Activated CD8-positive, alpha-beta T cell treated with anti-CD3 and anti-CD28 coated beads for 36 hours (primary cell): Measurements from ENCODE around the gene KRT25. TPM values are rescaled to one million over a fixed set of nuclear protein-coding genes. Genes with fewer than 3 reads are reported as not detected.
A peak's percentile ranks its signal among the peaks of the same experiment; 100 is the strongest.

Experiments
- ATAC-seq: fragments of 200-7000 bp; cut with Tn5 transposase; one replicate; pipeline ENCODE4 v1.10.0; 2021; ENCODE audit warnings: mild to moderate bottlenecking, moderate library complexity
- CTCF ChIA-PET: fragments of 350-600 bp; sonication (Branson Sonifier 250); formaldehyde crosslinking; loops from one replicate; lab custom pipeline; 2021; ENCODE audit warnings: antibody characterized with exemption; lab: Charles Lee
- POLR2A ChIA-PET: fragments of 350-600 bp; sonication (Branson Sonifier 250); formaldehyde crosslinking; loops from one replicate; lab custom pipeline; 2021; ENCODE audit warnings: antibody characterized with exemption; lab: Charles Lee
- DNase-seq: peaks from one replicate; pipeline ENCODE4 v3.0.0-alpha.2; 2020
- H3K27ac Mint-ChIP-seq: one replicate; pipeline ENCODE4 v1.8.0; 2021; ENCODE audit warnings: mild to moderate bottlenecking, mixed read lengths
- H3K27me3 Mint-ChIP-seq: one replicate; pipeline ENCODE4 v1.8.0; 2021; ENCODE audit warnings: mixed read lengths
- H3K36me3 Mint-ChIP-seq: one replicate; pipeline ENCODE4 v1.8.0; 2021; ENCODE audit warnings: low read depth, mixed read lengths
- H3K4me1 Mint-ChIP-seq: one replicate; pipeline ENCODE4 v1.8.0; 2021; ENCODE audit warnings: low read depth, mixed read lengths
- H3K4me3 Mint-ChIP-seq: one replicate; pipeline ENCODE4 v1.8.0; 2021; ENCODE audit warnings: mild to moderate bottlenecking, moderate library complexity, mixed read lengths
- H3K9me3 Mint-ChIP-seq: one replicate; pipeline ENCODE4 v1.8.0; 2021; ENCODE audit warnings: mixed read lengths
- intact Hi-C: fragments of 100-400 bp; cut with micrococcal nuclease; formaldehyde crosslinking; loops from one replicate; pipeline ENCODE4 v1.10.0; 2022
- total RNA-seq, 2 experiments: library from RNA; stranded (reverse); gene quantifications; one replicate each; pipeline ENCODE4 v1.2.3, GENCODE V29; 2021
- TF ChIP-seq, protein P1 (sequence below): fragments of 200-600 bp; IDR thresholded peaks from one replicate; pipeline ENCODE4 v1.8.0; 2022; ENCODE audit warnings: antibody characterized with exemption, mild to moderate bottlenecking

KRT25 gene
- total RNA-seq, 2 experiments from 2014 or later = not detected

DNA sequence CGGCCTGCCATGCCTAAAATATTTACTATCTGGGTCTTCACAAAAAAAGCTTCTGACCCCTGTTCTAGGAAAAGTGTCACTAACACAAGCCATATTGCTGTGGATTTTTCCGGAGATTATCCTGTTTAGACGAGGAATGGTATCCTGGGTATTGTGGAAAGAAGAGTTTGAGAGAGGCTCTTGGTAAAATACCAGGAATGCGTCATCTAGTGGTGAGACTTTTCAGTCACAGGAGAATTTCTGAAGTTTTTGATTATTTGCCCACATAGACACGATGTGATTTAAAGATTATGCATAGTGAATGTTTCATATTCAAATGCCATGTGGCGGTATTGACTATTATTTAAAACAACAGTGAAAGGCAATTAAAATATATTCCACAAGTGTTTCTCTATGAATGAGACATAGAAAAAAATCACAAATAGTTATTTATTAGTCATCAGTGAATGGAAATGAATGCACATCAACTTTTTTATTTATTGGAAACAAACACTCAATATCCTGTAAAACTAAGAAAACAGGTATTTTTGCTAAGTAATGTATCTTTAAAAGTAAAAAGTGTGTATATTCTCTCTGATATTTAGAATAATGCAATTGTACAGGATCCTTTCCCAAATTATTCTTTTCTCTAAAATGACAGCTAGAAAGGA is 36.8 kb upstream of the KRT25 start:
- no peak for ATAC-seq
- H3K36me3 Mint-ChIP-seq = no peaks in the 10 kb centered on the region
- DNase-seq = no peak
- H3K4me3 Mint-ChIP-seq = no peak overlapping the region
- H3K4me1 Mint-ChIP-seq = no peaks in the 10 kb centered on the region
- H3K27ac Mint-ChIP-seq = no peak overlapping the region
- TF ChIP-seq, protein P1, sequence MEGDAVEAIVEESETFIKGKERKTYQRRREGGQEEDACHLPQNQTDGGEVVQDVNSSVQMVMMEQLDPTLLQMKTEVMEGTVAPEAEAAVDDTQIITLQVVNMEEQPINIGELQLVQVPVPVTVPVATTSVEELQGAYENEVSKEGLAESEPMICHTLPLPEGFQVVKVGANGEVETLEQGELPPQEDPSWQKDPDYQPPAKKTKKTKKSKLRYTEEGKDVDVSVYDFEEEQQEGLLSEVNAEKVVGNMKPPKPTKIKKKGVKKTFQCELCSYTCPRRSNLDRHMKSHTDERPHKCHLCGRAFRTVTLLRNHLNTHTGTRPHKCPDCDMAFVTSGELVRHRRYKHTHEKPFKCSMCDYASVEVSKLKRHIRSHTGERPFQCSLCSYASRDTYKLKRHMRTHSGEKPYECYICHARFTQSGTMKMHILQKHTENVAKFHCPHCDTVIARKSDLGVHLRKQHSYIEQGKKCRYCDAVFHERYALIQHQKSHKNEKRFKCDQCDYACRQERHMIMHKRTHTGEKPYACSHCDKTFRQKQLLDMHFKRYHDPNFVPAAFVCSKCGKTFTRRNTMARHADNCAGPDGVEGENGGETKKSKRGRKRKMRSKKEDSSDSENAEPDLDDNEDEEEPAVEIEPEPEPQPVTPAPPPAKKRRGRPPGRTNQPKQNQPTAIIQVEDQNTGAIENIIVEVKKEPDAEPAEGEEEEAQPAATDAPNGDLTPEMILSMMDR = peak; percentile 34
- peaks cover 14% of the 10 kb centered on the region for H3K27me3 Mint-ChIP-seq
- H3K9me3 Mint-ChIP-seq = no peaks in the 10 kb centered on the region
- CTCF ChIA-PET = interaction anchor here (0.7 to 2.4 kb wide), 6 partner anchors 11 to 168 kb away, joined by 3 to 7 read pairs (median 3); no protein-coding TSS in a partner anchor
- intact Hi-C loops = no loop called here
- POLR2A ChIA-PET = interaction anchor here (0.9 to 1.3 kb wide), 2 partner anchors 176 to 237 kb away, joined by 3 to 4 read pairs; no protein-coding TSS in a partner anchor

DNA sequence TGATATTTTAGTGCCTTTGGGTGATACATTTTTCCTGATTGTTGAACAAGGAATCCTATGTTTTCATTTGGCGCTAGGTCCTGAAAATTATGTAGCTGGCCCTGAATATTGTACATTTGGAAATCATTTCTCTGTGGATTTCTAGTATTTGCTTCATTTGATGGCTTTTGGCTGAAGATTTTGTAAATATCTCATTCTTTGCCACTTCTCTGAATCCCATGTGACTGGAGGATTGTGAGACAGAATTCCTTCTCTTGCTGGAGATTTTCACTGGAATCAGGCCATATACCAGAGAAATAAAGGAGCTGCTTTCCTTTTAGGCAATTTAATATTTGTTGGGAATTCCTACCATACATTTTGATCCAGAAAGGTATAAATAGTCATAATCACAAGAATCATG is 36.0 kb upstream of the KRT25 start:
- Mint-ChIP-seq H3K9me3 (no peaks in the 10 kb centered on the region), H3K27ac (no peak overlapping the region), H3K4me1 (no peaks in the 10 kb centered on the region), H3K27me3 (peaks cover 8% of the 10 kb centered on the region), H3K36me3 (no peaks in the 10 kb centered on the region), H3K4me3 (no peak overlapping the region)
- no peak for DNase-seq
- ChIA-PET POLR2A (interaction anchor here (0.9 to 1.3 kb wide), 2 partner anchors 175 to 237 kb away, joined by 3 to 4 read pairs; no protein-coding TSS in a partner anchor), CTCF (interaction anchor here (0.7 to 2.4 kb wide), 6 partner anchors 10 to 167 kb away, joined by 3 to 7 read pairs (median 3); no protein-coding TSS in a partner anchor)
- intact Hi-C loops = no loop called here
- ATAC-seq = no peak
- TF ChIP-seq, protein P1 = no peak

DNA sequence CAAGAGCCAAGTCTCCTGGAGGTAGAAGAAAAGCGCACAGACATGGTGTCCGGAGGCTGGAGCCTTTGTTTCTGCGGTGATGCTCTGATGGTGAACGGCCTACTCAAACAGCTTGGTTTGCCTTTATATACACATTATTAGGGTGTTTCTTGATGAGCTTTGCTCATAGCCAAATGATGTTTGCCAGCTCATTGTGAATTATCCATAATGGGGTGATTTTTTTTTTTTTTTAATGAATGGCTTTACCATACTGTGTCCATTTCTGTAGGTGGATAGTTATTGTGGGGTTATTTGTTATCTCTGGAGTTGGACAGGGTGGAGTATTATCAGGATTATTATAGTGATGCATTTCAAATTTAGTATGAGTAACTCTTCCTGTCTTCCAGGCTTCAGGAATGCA is 27.3 kb upstream of the KRT25 start, which contains the start of gene KRT27:
Gene KRT27, minus strand, starts transcription at position 101 of the 400 bp plus-strand sequence. Its CDS starts 57 bp downstream, at position 44.
- H3K27me3 Mint-ChIP-seq = peaks cover 29% of the 10 kb centered on the region
- CTCF ChIA-PET = no interaction called here
- no peaks in the 10 kb centered on the region for H3K9me3 Mint-ChIP-seq
- H3K4me3 Mint-ChIP-seq = no peak within 1 kb of the TSS
- no peak within 1 kb of the TSS for H3K27ac Mint-ChIP-seq
- no peak for DNase-seq
- TF ChIP-seq, protein P1 = no peak
- no peaks in the 10 kb centered on the region for H3K4me1 Mint-ChIP-seq
- intact Hi-C loops = loop anchor here (10.0 kb wide), 1 partner anchor 158 kb away; no protein-coding TSS in a partner anchor
- POLR2A ChIA-PET = no interaction called here
- ATAC-seq = no peak
- no peaks in the 10 kb centered on the region for H3K36me3 Mint-ChIP-seq

DNA sequence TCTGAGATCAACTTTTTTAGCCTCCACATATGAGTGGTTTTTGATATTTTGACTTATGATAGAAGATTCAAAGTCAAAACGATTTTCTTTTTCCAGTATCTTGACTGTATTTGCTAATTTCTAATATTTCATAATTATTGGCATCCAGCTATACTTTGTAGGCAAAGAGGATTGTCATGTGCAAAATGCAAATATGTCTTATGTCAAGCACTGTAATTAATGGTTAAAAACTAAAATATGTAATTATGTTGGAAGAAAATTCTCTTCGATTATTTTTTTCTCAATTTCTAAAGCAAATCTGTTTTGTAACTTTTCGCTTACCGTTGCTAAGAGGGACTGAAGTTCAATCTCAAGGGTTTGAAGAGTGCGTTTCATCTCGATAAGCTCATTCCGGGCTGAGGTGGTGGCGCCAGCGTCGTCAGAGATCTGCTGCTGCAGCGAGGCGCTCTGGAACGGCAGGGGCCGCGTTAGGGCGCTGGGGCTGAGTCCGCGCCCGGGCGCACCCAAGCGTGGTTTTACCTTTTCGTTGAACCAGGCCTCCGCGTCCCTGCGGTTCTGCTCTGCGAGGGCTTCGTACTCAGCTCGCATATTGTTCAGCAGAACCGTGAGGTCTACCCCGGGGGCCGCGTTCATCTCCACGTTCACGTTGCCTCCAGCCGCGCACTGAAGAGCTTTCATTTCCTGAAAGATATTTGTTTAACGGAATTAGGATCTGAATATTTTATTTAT is 24.2 kb upstream of the KRT25 start:
- Mint-ChIP-seq H3K36me3 (no peaks in the 10 kb centered on the region), H3K27ac (no peak overlapping the region), H3K27me3 (peaks cover 41% of the 10 kb centered on the region), H3K9me3 (no peaks in the 10 kb centered on the region), H3K4me1 (no peaks in the 10 kb centered on the region), H3K4me3 (peak overlapping the region; percentile 16)
- intact Hi-C loops = no loop called here
- ATAC-seq = no peak
- TF ChIP-seq, protein P1 = no peak
- CTCF ChIA-PET = interaction anchor here (1.2 kb wide), 1 partner anchor 12 kb away, joined by 3 read pairs; no protein-coding TSS in a partner anchor
- DNase-seq = peak; percentile 23
- POLR2A ChIA-PET = no interaction called here
